ENCODE results near the gene FKBP3.
"Not testable (repeated sequence)": the region's sequence is repeated elsewhere in the genome, so short reads cannot be mapped to it uniquely, and the experiment has no call there.

The FKBP3 gene

DNA sequence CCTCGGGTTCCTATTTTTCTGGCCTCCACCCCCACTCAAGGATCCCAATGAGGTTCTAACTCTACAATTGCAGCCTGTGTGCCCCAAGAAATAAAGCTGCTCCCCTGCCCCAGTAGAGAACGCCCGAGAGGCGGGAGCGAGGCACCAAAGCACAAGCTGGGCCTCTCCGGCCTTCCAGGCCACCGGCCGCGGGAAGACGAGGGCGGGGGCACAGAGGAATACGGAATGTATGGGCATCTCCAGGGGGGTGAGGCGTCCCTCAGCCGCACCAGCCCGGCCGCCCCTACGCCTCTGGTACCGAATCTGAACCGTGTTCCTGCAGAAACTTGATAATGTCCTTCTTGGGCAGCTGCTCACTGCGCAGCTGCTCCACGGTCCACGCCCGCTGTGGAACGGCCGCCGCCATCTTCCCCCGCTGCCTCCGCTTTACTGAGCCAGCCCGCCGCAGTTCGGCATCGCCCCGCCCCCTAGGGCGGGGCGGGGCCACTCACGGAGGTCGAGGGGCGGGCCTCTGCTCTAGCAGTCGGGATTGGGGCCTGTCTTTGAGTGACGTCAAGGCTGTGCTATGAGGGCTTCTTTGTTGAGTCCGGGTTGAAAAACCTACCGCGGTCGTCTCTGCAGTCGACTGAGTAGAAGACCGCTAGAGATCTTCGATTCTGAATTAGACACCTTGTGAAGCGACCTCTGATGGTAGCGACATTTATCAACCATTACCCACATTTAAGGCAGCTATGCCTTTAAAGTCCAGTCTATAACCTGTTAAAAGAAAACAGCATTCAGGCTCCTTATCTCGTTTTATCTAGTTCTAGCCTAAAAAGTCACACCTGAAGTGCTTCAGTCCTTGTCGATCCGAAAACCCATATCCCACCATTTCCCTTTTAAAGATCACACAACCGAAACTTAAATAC is at the start of gene FKBP3:
Gene FKBP3, minus strand, starts transcription at position 431 of the 908 bp plus-strand sequence. Its CDS starts 25 bp downstream, at position 406.
- DNase-seq: peak; percentile 93

DNA sequence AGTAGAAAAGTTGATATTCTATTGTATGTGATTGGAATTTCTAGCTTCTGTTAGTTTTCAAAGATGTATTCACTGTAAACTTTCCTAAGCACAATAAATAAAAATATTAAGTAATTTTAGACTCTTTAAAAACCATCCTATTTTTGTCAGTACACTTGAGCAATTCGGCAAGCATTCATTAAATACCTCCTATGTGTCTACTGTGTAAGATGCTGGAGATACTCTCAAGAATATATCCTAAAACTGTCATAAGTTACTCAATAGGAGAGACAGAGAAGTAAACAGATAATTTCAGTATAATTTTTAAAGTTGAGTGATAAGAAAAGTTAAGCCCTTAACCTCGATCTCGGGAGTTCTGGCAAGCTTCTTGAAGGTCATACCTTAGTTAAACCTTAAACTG is 47.5 kb upstream of the FKBP3 start:
- DNase-seq: no peak

GRCh38 chr14:45181329-45181728 is 47.0 kb upstream of the FKBP3 start:
- DNase-seq: no peak

DNA sequence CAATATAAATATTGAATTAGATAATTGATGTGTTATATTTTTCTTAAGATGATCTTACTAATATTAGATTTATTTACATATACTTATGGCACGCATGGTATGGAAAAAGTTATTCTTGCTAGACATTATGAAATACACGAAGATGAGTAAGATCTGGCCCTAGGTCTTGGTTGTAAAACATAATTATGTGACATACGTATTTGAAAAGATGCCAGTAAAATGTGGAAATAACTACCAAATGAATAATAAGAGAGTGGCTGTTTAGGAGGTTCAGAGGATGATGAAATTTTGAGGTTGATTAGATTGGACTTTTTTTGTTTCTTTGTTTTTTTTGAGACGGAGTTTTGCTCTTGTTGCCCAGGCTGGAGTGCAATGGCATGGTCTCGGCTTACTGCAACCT is 42.8 kb upstream of the FKBP3 start:
- no peak for DNase-seq

- no peak for DNase-seq
Measured at GRCh38 chr14:45169906-45170305, 35.6 kb upstream of the FKBP3 start.

GRCh38 chr14:45156067-45156466 is 21.8 kb upstream of the FKBP3 start:
- no peak for DNase-seq

GRCh38 chr14:45150386-45150890 is 16.2 kb upstream of the FKBP3 start:
- DNase-seq: no peak

- DNase-seq: no peak
Measured at GRCh38 chr14:45149602-45150001, 15.3 kb upstream of the FKBP3 start.

DNA sequence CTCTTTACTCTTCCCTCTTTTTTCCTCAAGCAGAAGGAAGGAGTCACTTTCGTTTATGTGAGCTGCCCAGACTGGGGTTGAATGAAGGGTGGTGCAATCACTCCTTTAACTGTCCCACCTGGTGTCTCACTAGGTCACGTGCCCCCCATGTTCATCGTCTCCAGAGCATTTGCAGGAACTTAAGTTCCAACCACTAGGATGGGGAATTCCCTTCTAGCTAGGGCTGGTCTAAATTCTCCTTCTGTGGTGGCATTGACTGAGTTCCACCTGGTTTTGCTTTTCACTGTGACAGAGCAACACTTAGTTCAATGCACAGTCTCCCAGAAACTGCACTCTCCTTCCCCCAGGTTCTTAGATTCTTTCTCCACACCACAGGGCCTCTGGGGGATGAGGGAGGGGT is 10.9 kb upstream of the FKBP3 start:
- DNase-seq: no peak

- DNase-seq: no peak
Measured at GRCh38 chr14:45144658-45145057, 10.4 kb upstream of the FKBP3 start.

GRCh38 chr14:45142083-45142482 is 7.8 kb upstream of the FKBP3 start:
- not testable (repeated sequence) for DNase-seq

DNA sequence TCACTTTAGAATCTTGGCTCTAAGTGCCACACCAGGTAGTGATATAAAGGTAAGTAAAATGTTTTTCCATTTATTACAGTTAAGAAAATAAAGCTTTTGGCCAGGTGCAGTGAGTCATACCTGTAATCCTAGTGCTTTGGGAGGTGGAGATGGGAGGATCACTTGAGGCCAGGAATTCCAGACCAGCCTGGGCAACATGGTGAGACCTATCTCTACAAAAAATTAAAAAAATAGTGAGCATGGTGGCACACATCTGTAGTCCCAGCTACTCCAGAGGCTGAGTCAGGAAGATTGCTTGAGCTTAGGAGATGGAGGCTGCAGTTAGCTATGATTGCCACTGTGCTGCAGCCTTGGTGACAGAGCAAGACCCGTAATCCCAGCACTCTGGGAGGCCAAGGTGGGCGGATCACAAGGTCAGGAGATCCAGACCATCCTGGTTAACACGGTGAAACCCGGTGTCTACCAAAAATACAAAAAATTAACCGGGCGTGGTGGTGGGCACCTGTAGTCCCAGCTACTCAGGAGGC is 6.4 kb upstream of the FKBP3 start:
- no peak for DNase-seq

DNA sequence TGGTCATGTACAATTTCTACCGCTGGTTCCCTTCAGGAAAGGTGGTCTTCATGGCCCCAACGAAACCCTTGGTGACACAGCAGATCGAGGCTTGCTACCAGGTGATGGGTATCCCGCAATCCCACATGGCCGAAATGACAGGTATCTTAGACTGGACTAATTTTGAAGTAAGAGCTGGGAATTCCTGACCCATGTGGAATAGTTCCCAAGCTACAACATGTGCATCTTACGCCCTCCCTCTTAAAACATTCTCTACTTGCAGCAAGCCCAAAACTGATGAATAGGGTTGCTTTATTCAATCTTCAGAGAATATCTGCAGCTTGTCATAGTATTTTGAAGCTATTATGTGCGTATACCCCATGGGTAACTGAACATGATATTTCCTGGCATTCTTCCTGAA is 2.1 kb upstream of the FKBP3 start:
- DNase-seq: no peak

DNA sequence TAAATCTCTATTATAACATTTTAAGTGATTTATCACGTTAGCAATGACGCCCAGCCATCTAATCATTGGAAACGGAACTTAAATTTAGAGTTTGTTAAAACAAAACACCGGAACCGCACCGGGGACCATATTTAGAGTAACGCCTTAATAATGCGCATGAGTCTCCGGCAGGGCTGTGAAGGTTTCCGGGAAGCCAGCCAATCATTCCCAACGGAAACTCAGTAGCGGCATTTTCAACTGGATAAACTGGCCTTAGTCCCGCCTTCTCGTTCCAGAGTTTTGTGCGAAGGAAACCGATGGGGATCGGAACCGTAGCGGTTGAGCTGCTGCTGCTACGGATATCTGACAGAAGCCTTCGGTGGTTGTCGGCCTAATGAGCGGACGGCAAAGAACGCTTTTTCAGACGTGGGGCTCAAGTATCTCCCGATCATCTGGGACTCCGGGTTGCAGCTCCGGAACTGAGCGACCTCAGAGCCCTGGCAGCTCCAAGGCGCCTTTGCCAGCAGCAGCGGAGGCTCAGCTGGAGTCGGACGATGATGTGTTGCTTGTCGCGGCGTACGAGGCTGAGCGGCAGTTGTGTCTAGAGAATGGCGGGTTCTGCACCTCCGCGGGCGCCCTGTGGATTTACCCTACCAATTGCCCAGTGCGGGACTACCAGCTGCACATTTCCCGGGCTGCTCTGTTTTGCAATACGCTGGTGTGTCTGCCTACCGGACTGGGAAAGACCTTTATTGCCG is 1.5 kb upstream of the FKBP3 start, which contains the start of gene FANCM:
Gene FANCM, plus strand, starts transcription at position 272 of the 737 bp plus-strand sequence. Its CDS starts 102 bp downstream, at position 374.
- peak; percentile 71 for DNase-seq

- no peak for DNase-seq
Measured at GRCh38 chr14:45135156-45135555, 875 bp upstream of the FKBP3 start.

- DNase-seq: no peak
Measured at GRCh38 chr14:45133683-45134050, 614 bp downstream of the FKBP3 start.

- DNase-seq: no peak
Measured at GRCh38 chr14:45128963-45129629, 5.2 kb downstream of the FKBP3 start.

DNA sequence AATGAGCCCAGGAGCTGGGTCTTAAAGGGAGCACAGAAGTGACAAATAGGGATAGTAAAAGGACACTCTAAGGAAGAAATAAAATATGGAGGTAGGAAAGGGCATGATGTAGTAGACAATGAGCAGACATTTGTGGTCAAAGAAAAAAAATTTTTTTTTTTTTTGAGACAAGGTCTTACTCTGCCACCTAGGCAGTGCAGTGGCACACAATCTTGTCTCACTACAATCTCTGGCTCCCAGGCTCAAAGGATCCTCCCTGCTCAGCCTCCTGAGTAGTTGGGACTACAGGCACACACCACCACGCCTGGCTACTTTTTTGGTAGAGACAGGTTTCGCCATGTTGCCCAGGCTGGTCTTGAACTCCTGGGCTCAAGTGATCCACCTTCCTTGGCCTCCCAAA is 8.5 kb downstream of the FKBP3 start:
- no peak for DNase-seq

- no peak for DNase-seq
Measured at GRCh38 chr14:45123271-45123670, 11.0 kb downstream of the FKBP3 start.

- DNase-seq: no peak
Measured at GRCh38 chr14:45120096-45120495, 14.2 kb downstream of the FKBP3 start.

DNA sequence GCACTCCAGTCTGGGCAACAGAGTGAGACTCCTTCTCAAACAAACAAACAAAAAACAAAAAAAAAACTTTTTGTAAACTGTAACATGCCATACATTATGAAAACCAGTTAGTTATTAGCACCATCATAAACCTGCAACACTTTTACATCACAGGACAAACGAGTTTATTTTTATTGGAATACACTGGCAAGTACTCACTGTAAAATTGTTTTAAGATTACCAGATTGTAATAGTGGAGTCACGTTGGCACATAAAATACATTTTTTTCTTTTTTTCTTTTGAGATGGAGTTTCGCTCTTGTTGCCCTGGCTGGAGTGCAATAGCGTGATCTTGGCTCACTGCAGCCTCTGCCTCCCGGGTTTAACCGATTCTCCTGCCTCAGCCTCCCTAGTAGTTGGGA is 15.7 kb downstream of the FKBP3 start:
- DNase-seq: no peak

GRCh38 chr14:45114327-45114726 is 20.0 kb downstream of the FKBP3 start:
- no peak for DNase-seq
